Stimulated activated CD8-positive, alpha-beta memory T cell treated with anti-CD3 and anti-CD28 coated beads, Interleukin-15, amount 100 ng/mL, for 4 hours (primary cell): Measurements from ENCODE around the gene TSC22D1.
"Not testable (repeated sequence)": the region's sequence is repeated elsewhere in the genome, so short reads cannot be mapped to it uniquely, and the experiment has no call there.

Source experiments
- DNase-seq, 2 donors: peaks; one replicate each; pipeline ENCODE4 v3.0.0-alpha.2; 2020; ENCODE audit warnings: low read depth in 2 of 2

Gene TSC22D1

DNA sequence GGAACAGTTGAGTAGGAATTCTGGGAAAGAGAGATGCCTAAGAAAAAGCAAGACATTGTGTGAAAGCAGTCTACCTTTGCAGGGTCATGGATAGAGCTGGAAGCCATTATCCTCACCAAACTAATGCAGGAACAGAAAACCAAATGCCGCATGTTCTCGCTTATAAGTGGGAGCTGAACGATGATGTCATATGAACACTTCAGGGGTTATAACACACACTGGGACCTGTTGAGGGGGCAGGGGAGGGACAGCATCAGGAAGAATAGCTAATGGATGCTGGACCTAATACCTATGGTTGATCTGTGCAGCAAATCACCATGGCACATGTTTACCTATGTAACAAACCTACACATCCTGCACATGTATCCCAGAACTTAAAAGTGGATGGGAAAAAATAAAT lies 69.9 kb downstream of the TSC22D1 start:
- DNase-seq, result no peak

DNA sequence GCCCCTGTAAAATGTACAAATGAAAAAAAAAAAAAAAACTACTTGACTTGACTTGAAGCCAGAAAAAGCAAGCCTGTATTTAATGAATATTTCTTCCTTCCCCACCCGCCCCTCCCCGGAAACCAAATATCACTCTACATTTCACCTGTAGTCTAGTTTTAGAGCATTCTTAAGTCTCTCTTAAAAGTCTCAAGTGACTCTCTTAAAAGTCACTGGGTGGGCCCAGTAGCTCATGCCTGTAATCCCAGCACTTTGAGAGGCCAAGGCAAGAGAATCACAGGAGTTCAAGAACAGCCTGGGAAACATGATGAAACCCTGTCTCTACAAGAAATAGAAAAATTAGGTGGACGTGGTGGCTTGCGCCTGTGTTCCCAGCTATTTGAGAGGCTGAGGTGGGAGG lies 72.0 kb downstream of the TSC22D1 start:
- DNase-seq, result no peak

DNA sequence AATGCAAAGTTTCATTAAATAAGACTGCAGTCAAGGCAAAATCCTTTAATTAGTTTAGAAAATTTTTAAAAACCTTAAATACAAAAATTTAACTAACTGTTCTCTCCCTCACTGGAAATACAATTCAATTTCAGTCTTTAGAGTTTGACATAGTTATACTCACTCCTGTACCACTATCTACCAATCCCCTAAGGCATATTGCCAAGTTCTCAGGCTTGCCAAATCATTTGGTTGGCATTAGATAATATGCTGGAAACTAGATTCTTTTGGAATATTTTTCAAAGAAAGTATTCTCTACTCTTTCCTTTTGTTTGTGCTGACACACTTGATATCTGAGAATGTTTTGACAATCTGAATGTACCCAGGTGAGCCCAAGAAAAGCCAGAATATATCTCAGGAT lies 77.2 kb downstream of the TSC22D1 start:
- DNase-seq, result no peak

DNA sequence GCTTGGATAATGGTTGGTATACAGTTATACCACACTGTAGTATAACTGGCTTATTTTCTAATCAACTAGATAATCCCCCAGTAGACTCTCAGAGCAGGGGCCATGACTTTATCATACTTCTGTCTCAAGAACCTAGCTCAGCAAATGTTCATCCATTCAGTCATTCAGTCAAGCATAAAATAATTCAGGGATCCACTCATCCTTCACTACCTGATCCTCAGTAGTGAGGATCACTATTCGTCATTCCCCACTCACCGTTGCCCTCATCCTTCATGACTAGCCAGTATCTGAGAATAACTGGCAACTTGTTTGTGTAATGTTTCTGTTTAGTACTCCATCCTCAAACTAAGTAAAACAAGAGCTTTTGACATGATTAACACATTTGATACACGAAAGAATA lies 77.6 kb downstream of the TSC22D1 start:
- DNase-seq, result no peak

DNA sequence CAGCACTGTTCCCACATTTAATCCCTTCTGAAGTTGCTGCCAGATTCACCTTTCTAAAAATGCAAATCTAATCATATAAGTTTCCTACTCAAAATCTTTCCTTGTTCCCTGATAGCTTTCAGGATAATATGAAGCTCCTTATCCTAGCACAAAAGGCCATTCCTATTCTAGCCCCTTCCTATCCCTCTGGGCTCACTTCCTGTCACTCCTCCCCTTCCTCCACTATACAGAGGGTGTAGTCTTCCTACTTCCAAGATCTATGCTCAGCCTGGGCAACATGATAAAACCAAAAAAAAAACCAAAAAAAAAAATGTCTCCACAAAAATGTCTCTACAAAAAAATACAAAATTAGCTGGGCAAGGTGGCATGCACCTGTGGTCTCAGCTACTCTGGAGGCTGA lies 78.3 kb downstream of the TSC22D1 start:
- DNase-seq, result no peak

DNA sequence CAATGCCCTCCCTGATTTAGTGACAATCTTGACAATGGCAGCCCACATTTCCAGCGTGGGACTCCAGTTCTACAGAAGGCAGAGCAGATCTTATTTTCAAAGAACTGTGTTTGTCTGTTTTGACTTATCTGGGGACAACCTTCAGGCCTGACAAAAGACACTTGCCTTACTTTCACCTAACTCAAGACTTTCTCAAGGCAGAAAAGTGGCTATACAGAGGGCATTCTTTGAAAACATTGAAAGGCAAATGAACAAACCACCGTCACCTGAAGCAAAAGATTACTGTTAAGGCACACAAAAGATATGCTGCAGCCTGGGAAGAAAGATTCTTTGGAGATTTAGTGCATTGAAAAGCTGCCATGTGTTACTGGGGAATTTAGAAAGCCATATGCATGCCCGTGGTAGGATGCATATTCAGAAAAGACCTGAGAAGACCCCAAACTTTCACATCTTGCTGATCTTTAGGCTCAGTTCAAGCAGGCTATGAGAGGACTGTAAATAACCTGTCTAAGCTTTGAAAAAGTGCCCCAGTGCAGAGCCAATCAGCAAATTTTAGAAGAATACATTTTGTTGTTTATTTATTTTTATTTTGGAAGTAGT lies 82.8 kb downstream of the TSC22D1 start:
- DNase-seq, result no peak

DNA sequence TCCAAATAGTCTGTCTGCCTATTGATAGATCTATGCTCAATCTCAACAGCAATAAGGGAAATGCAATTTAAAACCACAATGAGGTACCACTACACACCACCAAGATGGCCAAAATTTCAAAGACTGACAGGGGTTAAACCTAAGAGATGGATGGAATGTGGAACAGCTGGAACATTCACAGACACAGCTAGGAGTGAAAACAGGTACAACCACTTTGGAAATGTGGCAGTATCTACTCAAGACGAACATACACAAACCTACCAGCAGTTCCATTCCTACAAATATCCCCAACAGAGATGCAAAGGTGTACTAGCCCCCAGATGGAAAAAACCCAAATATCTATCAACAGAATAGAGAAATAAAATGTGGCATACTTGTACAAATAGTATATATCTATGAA lies 86.4 kb downstream of the TSC22D1 start:
- no peak for DNase-seq

DNA sequence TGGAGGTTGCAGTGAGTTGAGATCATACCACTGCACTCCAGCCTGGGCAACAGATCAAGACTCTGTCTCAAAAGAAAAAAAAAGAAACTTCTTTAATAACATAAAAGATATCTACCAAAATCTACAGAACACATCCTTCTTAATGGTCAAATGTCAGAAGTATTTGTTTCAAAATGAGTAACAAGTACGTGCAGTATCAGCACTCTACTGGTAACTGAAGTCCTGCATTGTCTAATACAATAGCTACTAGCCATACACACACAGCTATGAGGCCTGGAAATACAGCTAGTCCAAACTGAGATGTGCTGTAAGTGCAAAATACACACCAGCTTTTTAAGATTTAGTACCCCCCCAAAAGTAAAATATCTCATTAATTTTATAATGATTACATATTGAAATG lies 88.1 kb downstream of the TSC22D1 start:
- DNase-seq, result no peak

DNA sequence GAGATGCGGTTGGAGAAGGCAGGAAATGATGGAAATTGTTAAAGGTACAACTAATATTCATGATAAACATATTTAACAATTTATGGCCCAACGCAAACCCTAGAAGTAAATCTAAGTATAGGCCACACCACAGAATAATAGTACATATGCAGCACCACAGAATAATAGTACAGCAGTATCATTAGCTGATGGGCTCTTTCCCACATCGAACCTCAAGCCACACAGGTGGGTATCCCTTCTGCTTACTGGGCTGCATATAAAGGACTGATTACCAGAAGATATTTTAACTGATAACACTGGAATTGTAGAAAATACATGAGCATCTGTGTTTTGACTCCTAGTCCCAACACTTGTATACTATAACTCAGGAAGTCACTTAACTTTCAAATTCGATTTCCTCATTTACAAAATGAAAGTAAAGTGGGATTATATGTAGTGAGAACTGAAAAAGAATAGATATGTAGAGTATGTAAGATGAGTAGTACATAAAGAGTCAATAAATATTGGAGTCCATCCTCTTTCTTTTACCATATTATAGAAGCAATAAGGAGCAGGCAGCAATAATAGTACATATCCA lies 91.5 kb downstream of the TSC22D1 start:
- no peak for DNase-seq

DNA sequence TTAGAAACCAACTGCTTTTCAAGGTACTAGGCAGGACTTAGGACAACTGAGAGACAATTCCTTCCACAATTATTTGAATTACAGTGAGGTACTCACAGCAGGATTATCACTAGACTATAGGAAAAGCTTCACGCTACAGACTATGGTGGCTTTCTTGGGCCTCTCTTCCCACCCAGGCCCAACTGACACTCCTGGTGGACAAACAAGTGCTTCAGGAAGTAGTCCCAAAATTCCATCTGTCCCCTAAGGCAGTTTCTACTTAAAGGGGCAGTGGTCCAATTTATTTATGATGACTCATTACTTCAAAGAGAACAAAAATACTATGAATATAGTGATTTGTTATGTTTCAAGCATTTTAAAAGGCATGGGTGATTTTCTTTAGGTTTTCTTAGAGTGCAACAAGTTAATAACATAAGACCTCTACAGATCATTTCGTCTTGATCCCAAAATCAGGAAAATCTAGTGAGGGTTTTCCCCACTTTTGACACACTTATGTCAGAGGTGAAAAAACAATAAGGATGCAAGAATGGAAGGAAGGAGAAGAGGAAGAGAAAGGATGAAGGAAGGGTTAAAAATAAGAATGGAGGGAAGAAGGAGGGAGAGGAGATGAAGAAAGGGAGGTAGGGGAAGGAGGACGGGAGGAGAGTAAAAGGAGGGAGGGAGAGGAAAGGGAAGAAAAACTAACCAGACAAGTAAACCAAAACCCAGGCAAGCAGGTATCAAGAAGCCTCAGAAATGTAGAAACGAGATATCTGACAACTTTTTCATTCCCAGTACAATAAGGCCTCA lies 101.8 kb downstream of the TSC22D1 start:
- DNase-seq, result no peak

DNA sequence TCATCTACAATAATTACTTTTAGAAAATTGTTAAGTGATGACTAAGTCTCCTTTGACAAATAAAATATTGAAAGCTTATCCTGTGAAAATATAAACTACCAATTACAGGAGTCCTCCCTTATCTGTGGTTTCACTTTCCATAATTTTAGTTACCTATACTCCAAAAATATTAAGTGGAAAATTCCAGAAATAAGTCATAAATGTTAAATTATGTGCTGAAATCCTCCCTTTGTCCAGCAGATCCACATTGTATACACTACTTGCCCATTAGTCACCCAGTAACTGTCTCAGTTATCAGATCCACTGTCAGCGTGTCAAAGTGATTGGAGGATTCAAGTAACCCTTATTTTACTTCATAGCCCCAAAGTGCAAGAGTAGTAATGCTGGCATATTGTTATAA lies 104.4 kb downstream of the TSC22D1 start:
- DNase-seq, result no peak

DNA sequence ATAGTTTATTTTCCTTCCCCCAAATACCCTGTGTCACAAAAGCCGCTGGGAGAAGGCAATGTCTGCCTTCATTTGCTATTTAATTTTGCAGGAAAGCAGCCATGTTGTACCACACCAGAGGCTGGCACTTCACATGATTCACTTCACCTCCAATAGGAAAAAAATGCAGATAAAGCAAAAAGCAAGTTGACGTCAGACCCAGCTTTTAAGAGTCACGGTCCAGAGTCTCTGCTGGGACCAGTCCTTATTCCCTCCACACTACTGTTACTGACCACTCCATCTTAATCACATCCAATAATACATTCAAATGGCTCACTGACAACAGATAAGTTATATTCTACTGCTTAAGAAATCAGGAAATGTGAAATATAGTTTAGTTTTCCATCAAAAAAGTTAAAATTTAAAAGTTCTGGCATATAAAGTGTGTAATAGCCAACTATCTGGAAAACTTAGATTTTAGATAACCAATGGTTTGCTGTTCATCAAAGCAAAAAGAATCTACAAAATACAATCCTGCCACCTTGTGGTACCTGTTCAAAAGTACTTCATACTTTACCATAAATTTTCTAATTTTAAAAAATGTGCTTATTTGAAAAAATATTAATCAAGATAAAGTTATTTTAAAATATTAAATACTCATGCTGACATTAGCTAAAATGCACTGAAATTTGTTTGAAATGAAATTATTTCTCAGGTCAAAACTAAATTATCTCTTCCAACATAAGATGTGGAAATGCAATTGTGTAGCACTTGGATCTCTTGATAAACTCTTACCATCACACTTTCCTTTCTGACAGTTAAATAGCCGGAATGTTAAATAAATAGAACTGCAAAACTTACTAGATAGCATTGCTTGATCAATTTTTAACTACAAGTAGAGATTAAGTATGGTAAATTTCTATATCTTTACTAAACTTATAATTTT lies 105.2 kb downstream of the TSC22D1 start:
- DNase-seq, result no peak

DNA sequence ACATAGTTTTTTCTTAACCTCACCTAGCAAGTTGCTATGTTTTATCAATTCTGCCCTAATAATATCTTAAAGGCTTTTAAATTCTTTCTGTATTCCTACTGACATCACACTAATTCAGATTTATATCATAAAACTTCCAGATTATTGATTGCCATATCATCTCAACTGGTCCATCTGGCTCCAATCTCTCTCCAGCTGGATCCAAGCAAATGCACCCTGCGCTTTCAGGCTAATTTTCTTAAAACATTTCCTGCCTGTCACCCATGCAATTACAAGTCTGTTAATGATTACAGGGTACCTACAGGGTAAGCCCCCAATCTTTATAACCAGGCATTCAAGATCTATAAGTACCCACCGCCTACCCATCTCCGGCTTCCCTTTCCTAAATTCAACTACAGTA lies 107.3 kb downstream of the TSC22D1 start:
- no peak for DNase-seq

DNA sequence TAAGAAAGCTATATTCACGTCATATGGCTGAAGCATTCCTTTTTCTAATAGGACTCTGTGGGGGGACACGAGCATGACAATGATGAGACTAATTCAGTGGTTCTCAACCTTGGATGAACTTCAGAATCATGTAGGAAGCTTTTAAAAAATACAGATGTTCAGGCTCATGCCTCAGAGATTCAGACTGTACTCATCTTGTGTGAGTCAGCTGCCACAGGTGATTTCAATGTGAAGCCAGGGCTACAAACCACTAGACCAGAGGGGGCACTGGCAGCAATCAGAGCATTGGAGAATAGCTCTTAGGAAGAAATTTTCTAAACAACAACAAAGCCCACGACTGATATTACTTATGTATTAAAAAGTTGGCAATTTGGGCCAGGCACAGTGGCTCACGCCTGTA lies 110.8 kb downstream of the TSC22D1 start:
- no peak for DNase-seq

DNA sequence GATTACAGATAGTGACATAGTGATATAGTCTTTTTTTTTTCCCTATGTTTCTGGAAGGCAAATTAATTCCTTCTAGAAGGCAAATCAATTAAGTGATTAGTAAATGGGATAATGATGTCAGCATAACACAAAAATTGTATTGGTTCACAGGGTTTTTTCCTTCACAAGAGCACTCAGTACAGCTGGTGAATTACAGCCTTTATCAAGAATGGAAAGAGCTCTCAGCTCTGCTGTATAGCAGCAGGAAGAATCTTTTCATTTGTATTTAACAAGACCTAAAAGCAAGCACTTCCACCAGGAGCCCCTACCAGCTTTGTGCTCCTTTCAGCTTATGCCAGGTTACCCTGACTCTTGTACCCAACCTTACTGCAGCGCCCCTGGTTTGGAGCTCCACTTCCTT lies 111.7 kb downstream of the TSC22D1 start:
- DNase-seq, result no peak

DNA sequence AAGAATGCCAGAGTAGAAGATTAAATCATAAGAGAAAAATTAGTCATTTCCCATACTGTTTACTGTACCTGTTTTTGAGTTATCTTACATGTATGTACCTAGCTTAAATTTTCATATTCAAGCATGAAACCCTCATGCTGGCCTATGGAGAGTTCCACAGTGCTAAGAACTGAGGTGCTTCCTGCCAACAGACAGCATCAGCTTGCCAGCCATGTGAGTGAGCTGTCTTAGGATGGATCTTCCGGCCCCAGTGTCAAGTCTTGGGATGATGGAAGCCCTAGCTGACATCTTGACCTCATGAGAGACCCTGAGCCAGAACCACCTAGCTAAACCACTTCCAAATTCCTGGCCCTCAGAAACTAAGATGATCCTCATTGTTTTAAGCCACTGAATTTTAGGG lies 112.4 kb downstream of the TSC22D1 start:
- no peak for DNase-seq

DNA sequence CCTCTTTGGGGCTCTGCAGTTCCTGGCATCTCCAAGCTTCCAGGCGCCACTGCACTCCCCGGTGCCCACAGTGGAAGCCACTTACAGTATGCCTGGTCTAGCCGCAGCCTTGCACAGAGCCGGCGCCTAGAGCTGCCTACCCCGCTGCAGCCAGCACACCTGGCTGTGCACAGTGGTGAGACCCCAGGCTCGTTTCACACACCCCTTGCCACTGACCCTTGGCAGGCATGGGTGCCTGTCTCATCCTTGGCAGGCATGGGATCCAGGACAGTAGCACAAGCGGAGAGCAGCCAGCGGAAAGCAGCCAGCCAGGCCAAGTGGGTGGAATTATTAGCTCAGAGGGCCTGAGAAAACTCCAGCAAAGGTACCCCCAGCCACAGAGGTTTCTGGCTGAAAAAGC lies 116.5 kb downstream of the TSC22D1 start:
- no peak for DNase-seq

DNA sequence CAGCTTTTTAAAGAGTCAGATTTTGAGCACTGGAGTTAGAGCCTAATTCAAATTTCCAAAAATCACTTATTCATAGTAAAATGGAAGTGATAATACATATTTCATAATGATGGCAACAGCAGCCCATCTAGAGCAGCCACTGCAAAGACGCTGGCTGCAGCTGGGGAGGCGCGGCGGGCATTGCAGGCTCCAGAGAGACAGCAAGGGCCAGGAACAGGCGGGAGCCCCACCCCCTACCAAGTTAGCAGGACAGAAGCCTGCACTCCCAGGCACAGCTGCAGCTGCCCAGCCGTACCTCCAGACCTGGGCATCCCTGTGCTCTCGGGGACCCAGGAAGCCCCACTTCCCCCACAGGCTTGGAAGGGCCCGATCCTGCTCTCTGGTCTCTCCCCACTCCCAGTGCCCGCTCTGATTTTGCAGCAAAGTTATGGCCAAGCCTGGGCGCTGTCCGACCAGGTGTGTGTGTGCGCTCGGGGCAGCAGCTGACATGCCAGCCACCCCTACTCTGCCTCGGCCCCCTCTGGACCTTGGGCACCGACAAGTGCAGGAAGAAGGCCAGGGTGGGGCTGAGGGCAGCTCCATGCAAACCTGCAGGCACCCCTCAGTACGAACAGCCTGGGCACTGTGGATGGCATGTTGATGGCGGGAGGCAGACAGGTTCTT lies 117.7 kb downstream of the TSC22D1 start:
- no peak for DNase-seq

DNA sequence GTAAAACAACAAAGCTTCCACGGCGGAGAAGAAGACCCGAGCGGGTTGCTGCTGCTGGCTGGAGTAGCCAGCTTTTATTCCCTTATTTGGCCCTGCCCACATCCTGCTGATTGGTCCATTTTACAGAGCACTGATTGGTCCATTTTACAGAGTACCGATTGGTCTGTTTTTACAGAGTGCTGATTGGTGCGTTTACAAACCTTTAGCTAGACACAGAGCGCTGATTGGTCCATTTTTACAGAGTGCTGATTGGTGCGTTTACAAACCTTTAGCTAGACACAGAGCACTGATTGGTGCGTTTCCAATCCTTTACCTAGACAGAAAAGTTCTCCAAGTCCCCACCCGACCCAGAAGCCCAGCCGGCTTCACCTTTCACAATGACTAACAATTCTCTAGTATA lies 119.9 kb downstream of the TSC22D1 start:
- DNase-seq, result not testable (repeated sequence)

DNA sequence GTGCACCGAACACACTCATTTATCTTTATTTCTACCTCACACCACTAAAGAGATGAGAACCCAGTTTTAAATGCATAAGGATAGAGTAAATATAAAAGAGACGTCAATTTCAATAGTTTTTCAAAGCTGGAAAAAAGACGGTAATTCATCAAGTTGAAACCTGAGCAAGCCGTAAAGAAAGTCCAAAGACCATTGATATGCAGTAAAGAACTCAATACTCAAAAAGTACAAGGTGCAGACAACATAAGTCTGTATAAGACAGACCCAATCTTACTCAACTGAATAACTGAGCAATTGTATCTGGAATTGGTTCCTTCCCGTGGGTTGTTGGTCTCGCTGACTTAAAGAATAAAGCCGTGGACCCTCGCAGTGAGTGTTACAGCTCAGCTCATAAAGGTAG lies 120.4 kb downstream of the TSC22D1 start:
- DNase-seq, result no peak

DNA sequence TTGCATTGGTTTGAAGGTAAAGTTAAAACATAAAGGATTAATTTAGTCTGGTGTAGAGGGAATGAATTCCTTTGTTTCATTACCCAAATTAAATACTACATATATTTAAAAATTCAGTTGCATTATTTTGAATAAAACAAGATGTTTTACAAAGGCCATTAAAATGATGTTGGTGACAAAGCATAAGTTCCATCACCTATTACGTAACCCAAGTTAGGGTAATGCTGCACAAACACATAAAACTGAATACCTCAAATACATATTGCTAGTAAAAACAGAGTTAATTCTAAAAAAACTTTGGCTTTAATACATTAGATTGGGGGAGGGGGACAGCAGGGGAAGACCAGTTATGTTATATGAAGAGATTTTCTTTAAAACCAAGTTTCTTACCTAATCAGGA lies 122.2 kb downstream of the TSC22D1 start:
- no peak for DNase-seq

DNA sequence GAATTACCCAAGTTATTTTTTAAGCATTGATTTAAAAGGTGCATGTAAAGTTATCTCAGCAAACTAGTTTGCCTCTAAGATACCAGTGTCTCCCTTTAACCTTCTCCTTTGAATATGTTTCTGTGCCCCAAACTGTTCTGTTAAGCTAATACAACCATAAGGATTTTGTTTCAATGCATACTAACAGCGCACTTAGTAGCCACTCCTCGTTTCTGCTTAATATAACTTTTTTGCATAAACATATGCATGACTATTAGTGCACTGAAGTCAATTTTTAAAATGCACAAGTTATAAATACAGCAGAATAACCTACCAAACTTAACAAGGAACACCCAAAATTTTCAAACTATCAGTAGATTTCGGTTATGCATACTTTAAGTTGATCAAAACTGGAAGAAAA lies 123.1 kb downstream of the TSC22D1 start:
- no peak for DNase-seq
